GM12873 (cell line): ENCODE results near the gene SLC16A5.

Experiments
- TF ChIP-seq, protein P1 (sequence below): IDR thresholded peaks from 2 replicates; pipeline ENCODE4 v1.5.1; 2012; ENCODE audit warnings: low read depth, mild to moderate bottlenecking, moderate library complexity, low read length, control low read depth; ENCODE audit not compliant: insufficient read depth; ENCODE audit errors: missing control alignments

SLC16A5 gene

DNA sequence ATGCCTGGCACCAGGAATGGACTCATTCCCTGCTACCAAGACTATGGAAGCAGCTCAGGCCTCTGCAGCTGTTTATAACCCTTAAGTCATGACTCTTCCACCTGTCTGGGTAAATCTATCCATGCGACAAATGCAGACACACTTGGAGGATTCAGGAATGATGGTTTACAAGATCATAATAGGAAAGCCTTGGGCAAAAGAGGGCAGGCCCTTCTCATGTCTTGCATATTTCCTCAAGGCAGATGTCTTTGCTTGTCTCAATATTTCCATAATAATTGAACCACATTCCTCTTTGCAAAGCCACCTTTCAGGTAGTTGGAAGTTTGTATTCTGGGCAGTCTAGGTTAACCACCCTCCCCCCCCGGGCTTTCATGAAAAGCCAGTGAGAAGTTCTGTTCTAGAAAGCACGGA lies 67.4 kb downstream of the SLC16A5 start:
- TF ChIP-seq, protein P1, sequence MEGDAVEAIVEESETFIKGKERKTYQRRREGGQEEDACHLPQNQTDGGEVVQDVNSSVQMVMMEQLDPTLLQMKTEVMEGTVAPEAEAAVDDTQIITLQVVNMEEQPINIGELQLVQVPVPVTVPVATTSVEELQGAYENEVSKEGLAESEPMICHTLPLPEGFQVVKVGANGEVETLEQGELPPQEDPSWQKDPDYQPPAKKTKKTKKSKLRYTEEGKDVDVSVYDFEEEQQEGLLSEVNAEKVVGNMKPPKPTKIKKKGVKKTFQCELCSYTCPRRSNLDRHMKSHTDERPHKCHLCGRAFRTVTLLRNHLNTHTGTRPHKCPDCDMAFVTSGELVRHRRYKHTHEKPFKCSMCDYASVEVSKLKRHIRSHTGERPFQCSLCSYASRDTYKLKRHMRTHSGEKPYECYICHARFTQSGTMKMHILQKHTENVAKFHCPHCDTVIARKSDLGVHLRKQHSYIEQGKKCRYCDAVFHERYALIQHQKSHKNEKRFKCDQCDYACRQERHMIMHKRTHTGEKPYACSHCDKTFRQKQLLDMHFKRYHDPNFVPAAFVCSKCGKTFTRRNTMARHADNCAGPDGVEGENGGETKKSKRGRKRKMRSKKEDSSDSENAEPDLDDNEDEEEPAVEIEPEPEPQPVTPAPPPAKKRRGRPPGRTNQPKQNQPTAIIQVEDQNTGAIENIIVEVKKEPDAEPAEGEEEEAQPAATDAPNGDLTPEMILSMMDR, result no peak
